GM12878 (cell line): ENCODE results near the gene METRN. TPM values are rescaled to one million over a fixed set of nuclear protein-coding genes. Genes with fewer than 3 reads are reported as not detected.

Experiments used
- ATAC-seq: fragments of 200-7000 bp; cut with Tn5 transposase; 3 replicates; pipeline ENCODE4 v1.9.1; 2020; ENCODE audit warnings: mild to moderate bottlenecking, moderate library complexity
- BruUV-seq: library from RNA; stranded (reverse); fragments of 400-500 nt; replicated peaks from 2 replicates; lab custom pipeline; 2021; lab: Mats Ljungman, UMichigan
- CTCF ChIA-PET: fragments of 300-600 bp; sonication (Branson Sonifier 250); formaldehyde crosslinking; extraction: SDS; loops from one replicate; lab custom pipeline; 2021; ENCODE audit warnings: inconsistent platforms; lab: Yijun Ruan, JAX
- POLR2A ChIA-PET: fragments of 350-600 bp; formaldehyde crosslinking; extraction: SDS; loops from one replicate; lab custom pipeline; 2021; ENCODE audit warnings: inconsistent platforms; lab: Charles Lee
- RAD21 ChIA-PET: fragments of 300-600 bp; sonication (Branson Sonifier 250); formaldehyde crosslinking; loops from one replicate; lab custom pipeline; 2023; ENCODE audit warnings: antibody characterized with exemption; ENCODE audit not compliant: unreplicated experiment; lab: Charles Lee
- SMC1A ChIA-PET: fragments of 300-600 bp; sonication (Branson Sonifier 250); formaldehyde crosslinking; loops from one replicate; lab custom pipeline; 2023; ENCODE audit not compliant: unreplicated experiment, uncharacterized antibody; lab: Charles Lee
- DNase-seq: peaks from one replicate; pipeline ENCODE4 v3.0.0-alpha.2; 2011; ENCODE audit warnings: low read depth, low spot score
- FAIRE-seq: peaks from 3 replicates; lab custom pipeline; 2011; peaks lifted over from hg19 to GRCh38; lab: Jason Lieb, UNC
- H2AFZ ChIP-seq: 2 replicates; pipeline ENCODE4 v1.6.0; 2011; ENCODE audit warnings: low read depth, low read length, control low read depth; ENCODE audit not compliant: control insufficient read depth
- H3K27ac ChIP-seq: 2 replicates; pipeline ENCODE4 v1.5.1; 2011; ENCODE audit warnings: control low read depth; ENCODE audit not compliant: control insufficient read depth, insufficient read depth
- H3K27me3 ChIP-seq, 2 experiments: replicated peaks in 1 of 2; 2 replicates each; pipeline versions ENCODE4 v1.6.0 to v1.6.1; 2011; ENCODE audit warnings: low read length in 1 of 2; ENCODE audit not compliant: control insufficient read depth in 2 of 2, insufficient read depth in 2 of 2
- H3K36me3 ChIP-seq, 2 experiments: 2 replicates each; pipeline ENCODE4 v1.5.1; 2011; ENCODE audit warnings: low read length in 1 of 2; ENCODE audit not compliant: control insufficient read depth in 2 of 2, insufficient read depth in 2 of 2
- H3K4me1 ChIP-seq: 2 replicates; pipeline ENCODE4 v1.6.1; 2011; ENCODE audit warnings: mild to moderate bottlenecking, low read length, moderate library complexity, mixed read lengths; ENCODE audit not compliant: control insufficient read depth, insufficient read depth
- H3K4me2 ChIP-seq: 2 replicates; pipeline ENCODE4 v1.6.0; 2011; ENCODE audit warnings: control low read depth; ENCODE audit not compliant: control insufficient read depth, insufficient read depth
- H3K4me3 ChIP-seq: fragments of 200-600 bp; sonication (generic); 2 replicates; pipeline ENCODE4 v1.5.1; 2016
- H3K79me2 ChIP-seq: 2 replicates; pipeline ENCODE4 v1.6.0; 2011; ENCODE audit warnings: low read length; ENCODE audit not compliant: control insufficient read depth, insufficient read depth
- H3K9ac ChIP-seq: 2 replicates; pipeline ENCODE4 v1.8.0; 2011; ENCODE audit warnings: low read length, control low read depth, mixed read lengths; ENCODE audit not compliant: control insufficient read depth, insufficient read depth
- H3K9me3 ChIP-seq: replicated peaks from 3 replicates; pipeline ENCODE4 v1.5.1; 2011; ENCODE audit warnings: mild to moderate bottlenecking, low read length; ENCODE audit not compliant: control insufficient read depth, insufficient read depth
- H4K20me1 ChIP-seq: 2 replicates; pipeline ENCODE4 v1.6.0; 2011; ENCODE audit not compliant: control insufficient read depth, insufficient read depth
- ATF7 ChIP-seq: fragments of 450-650 bp; IDR thresholded peaks from 2 replicates; pipeline ENCODE4 v1.6.1; 2016; ENCODE audit warnings: low read depth, mild to moderate bottlenecking
- BHLHE40 ChIP-seq, 2 experiments: fragments of 450-650 bp in 1 of 2; IDR thresholded peaks; 2 replicates each; pipeline ENCODE4 v1.6.1; 2011 to 2017; ENCODE audit warnings: low read depth in 2 of 2, borderline replicate concordance in 1 of 2, improper control_type of control experiment in 1 of 2, low read length in 1 of 2, mild to moderate bottlenecking in 1 of 2
- EGR1 ChIP-seq, 2 experiments: IDR thresholded peaks; 1 replicate in 1 of 2; 2 replicates in 1 of 2; pipeline ENCODE4 v1.6.1; 2011 to 2012; ENCODE audit warnings: low read depth in 2 of 2, low read length in 2 of 2, borderline replicate concordance in 1 of 2, mild to moderate bottlenecking in 1 of 2, moderate library complexity in 1 of 2
- IKZF1 ChIP-seq: fragments of 450-650 bp; conservative IDR thresholded peaks from 2 replicates; pipeline ENCODE4 v1.6.1; 2017; ENCODE audit warnings: antibody characterized with exemption, mild to moderate bottlenecking
- NFIC ChIP-seq: IDR thresholded peaks from 2 replicates; pipeline ENCODE4 v1.6.1; 2012; ENCODE audit warnings: low read depth, mild to moderate bottlenecking, inconsistent platforms, low read length, moderate library complexity
- NR2C2 ChIP-seq: IDR thresholded peaks from 2 replicates; pipeline ENCODE4 v1.6.1; 2011; ENCODE audit warnings: borderline replicate concordance, low read depth; ENCODE audit not compliant: control insufficient read depth, insufficient read length
- NR2F1 ChIP-seq: fragments of 450-650 bp; conservative IDR thresholded peaks from 2 replicates; pipeline ENCODE4 v1.6.1; 2017; ENCODE audit warnings: mild to moderate bottlenecking
- RFX5 ChIP-seq: IDR thresholded peaks from 2 replicates; pipeline ENCODE4 v1.6.1; 2011; ENCODE audit warnings: low read depth, low read length, improper control_type of control experiment
- STAT1 ChIP-seq: fragments of 450-650 bp; conservative IDR thresholded peaks from 2 replicates; pipeline ENCODE4 v1.6.1; 2014; ENCODE audit warnings: antibody characterized with exemption, mild to moderate bottlenecking
- STAT3 ChIP-seq: IDR thresholded peaks from 2 replicates; pipeline ENCODE4 v1.6.1; 2011; ENCODE audit warnings: low read depth, low read length, improper control_type of control experiment
- SUZ12 ChIP-seq: fragments of 200-600 bp; sonication (generic); IDR thresholded peaks from one replicate; pipeline ENCODE4 v1.6.1; 2018; ENCODE audit warnings: antibody characterized with exemption, mild to moderate bottlenecking; ENCODE audit not compliant: unreplicated experiment
- YY1 ChIP-seq: IDR thresholded peaks from 2 replicates; pipeline ENCODE4 v1.6.1; 2011; ENCODE audit warnings: low read depth, mild to moderate bottlenecking, low read length
- WGBS: methylation state at CpG from one replicate; pipeline ENCODE4 v1.1.6; 2016; ENCODE audit warnings: low lambda C conversion rate; ENCODE audit not compliant: insufficient replicate concordance, insufficient coverage; ENCODE audit errors: missing lambda C conversion rate; 5-methylcytosine and 5-hydroxymethylcytosine counted together
- in situ Hi-C: fragments of 300-500 bp; cut with MboI; formaldehyde crosslinking; loops from 9 replicates; pipeline ENCODE4 v1.14.3; 2018; ENCODE audit warnings: mixed read lengths
- intact Hi-C: fragments of 100-400 bp; cut with micrococcal nuclease; formaldehyde crosslinking; loops from one replicate; pipeline ENCODE4 v1.14.2; 2022; ENCODE audit not compliant: unreplicated experiment
- polyA plus RNA-seq, 11 experiments: library from polyadenylated mRNA; depleted of rRNA in 4 of 11; unstranded in 6 of 11; stranded (reverse) in 5 of 11; fragments of >200 nt; fragmentation: Nextera tagmentation in 4 of 11; fragmentation: Illumina TruSeq in 1 of 11; extraction: Ambion mirVana in 4 of 11; extraction: Trizol in 1 of 11; gene quantifications; 1 replicate in 1 of 11; 2 replicates in 10 of 11; pipeline versions ENCODE4 v1.2.1 to v1.2.3, GENCODE V29; 2011 to 2016; ENCODE audit warnings: inconsistent platforms in 2 of 11, missing spikeins in 2 of 11, low read depth in 1 of 11
- total RNA-seq, 4 experiments: library from RNA; depleted of rRNA in 3 of 4; stranded (reverse); fragments of >200 nt in 3 of 4; fragmentation: Illumina TruSeq in 1 of 4; extraction: Trizol in 1 of 4; gene quantifications; 2 replicates each; pipeline versions ENCODE4 v1.2.1 to v1.2.3, GENCODE V29; 2013 to 2021
- TF ChIP-seq, protein P1 (sequence below): fragments of 450-650 bp; IDR thresholded peaks from 2 replicates; pipeline ENCODE4 v1.6.1; 2017; ENCODE audit warnings: mild to moderate bottlenecking, low read depth, inconsistent platforms; ENCODE audit not compliant: poor library complexity, severe bottlenecking
- TF ChIP-seq, protein P2 (sequence below): fragments of 450-650 bp; IDR thresholded peaks from 2 replicates; pipeline ENCODE4 v1.6.1; 2014; ENCODE audit warnings: mild to moderate bottlenecking

Gene METRN
- total and polyA plus RNA-seq, 10 of the 15 experiments (the other 5 are each of a cell fraction or from before 2014, with no cell fraction given) = 0.11 to 12.8 (median 1.1) TPM; not detected in 1

DNA sequence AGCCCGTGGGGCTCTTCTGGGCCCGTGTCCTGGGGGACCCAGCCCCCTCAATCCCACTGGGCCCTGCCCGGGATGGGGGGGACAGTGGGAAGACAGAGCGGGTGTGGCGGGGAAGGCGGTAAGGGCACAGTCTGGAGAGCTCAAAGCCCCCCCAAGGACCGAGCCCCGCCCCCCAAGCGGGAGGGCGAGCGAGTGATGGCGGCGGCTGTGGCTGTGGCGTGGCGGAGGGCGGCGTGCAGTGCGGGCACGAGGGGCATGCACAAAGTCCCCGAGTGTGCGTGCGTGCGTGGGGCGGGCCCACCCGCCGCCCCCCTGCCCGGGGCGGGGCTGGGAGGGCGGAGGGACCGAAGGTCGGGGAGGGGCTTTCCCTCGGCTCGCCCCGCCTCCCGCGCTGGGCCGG, 21.2 kb upstream of the METRN start:
- Histone ChIP-seq H3K79me2 (peaks cover 9% of the 10 kb centered on the region), H3K36me3 (no peaks in the 10 kb centered on the region), H3K9me3 (no peaks in the 10 kb centered on the region; the same call in 2 of the 3 replicates), H3K4me2 (no peak overlapping the region; the same call in 1 of the 2 replicates), H3K4me3 (no peak overlapping the region), H4K20me1 (no peaks in the 10 kb centered on the region), H3K9ac (no peak overlapping the region), H3K4me1 (peaks cover 12% of the 10 kb centered on the region), H3K27me3 (peaks cover 2 to 6% of the 10 kb centered on the region in 2 experiments; a peak in 3 of 4 replicates), H3K27ac (no peak overlapping the region), H2AFZ (no peak overlapping the region)
- RAD21 ChIA-PET = no interaction called here
- TF ChIP-seq RFX5 (no peak), BHLHE40 (IDR thresholded peaks at IDR 0.05; ENCODE audit: borderline replicate concordance in 1 of 2, low read depth in 2 of 2, low read length in 1 of 2) (peak in 1 of 2 experiments; percentile 86; a peak in 2 of 4 replicates), YY1 (no peak)
- intact Hi-C loops (no loop called here), in situ Hi-C loops (no loop called here)
- DNase-seq = no peak
- ATAC-seq = no peak
- POLR2A ChIA-PET = interaction anchor here (0.6 to 2.0 kb wide), 2 partner anchors 22 to 194 kb away, joined by 4 to 7 read pairs; partner anchors contain the start of gene METRN
- 5% methylated on average over 18 of the region's 37 CpGs for WGBS
- no peak for FAIRE-seq
- CTCF ChIA-PET = no interaction called here
- SMC1A ChIA-PET = no interaction called here
- BruUV-seq = no TSS peak

DNA sequence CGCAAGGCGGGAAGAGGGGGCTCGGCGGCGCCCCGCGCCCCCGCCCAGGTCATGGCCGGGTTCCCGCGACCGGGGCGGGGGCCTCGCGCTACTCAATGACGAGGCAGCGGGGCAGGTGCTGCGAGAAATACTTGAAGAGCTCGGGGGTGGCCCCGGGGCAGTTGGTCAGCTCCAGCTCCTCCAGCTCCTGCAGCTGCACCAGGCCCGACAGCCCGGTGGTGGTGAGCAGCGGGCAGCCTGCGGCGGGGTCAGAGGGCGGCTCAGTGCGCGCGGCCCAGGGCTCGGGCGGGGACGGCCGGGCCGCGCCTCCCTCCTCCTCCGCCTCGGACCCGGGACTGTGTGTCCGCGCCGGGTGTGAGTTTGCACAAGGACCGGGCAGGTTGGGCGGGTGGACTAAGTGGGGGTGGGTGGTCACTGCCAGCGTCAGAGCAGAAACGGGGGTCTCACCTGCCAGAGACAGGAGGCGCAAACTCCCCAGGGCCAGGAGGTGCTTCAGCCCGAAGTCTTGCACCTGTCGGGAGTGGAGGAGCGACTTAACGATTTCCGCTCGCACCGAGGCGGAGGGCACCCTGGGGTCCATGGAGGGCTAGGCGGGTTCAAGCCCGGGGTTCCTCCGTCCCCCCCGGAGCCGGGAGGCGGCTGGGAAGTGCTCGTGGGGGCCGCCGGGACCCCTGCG, 20.6 kb upstream of the METRN start:
- H3K4me2 ChIP-seq = peak overlapping the region; percentile 89
- no peak overlapping the region for H3K27ac ChIP-seq
- H2AFZ ChIP-seq = no peak overlapping the region
- CTCF ChIA-PET = no interaction called here
- no peak for FAIRE-seq
- intact Hi-C loops (no loop called here), in situ Hi-C loops (no loop called here)
- no peak for DNase-seq
- 30% methylated on average over 53 of the region's 64 CpGs for whole genome bisulfite sequencing
- H4K20me1 ChIP-seq = no peaks in the 10 kb centered on the region
- H3K9me3 ChIP-seq = no peaks in the 10 kb centered on the region; the same call in 2 of the 3 replicates
- no peak overlapping the region for H3K4me3 ChIP-seq
- H3K9ac ChIP-seq = no peak overlapping the region
- BruUV-seq = no TSS peak
- SMC1A ChIA-PET = no interaction called here
- H3K4me1 ChIP-seq = peaks cover 10% of the 10 kb centered on the region
- peak; percentile 6; the same call in 1 of the 3 replicates for ATAC-seq
- peaks cover 8% of the 10 kb centered on the region for H3K79me2 ChIP-seq
- POLR2A ChIA-PET = interaction anchor here (0.7 to 2.0 kb wide), 3 partner anchors 21 to 42 kb away, joined by 3 to 7 read pairs (median 4); partner anchors contain the start of genes HAGHL and METRN
- peaks cover 2 to 6% of the 10 kb centered on the region in 2 experiments; a peak in 3 of 4 replicates for H3K27me3 ChIP-seq
- H3K36me3 ChIP-seq = no peaks in the 10 kb centered on the region
- RAD21 ChIA-PET = no interaction called here
- TF ChIP-seq STAT3 = no peak
- TF ChIP-seq NR2F1 = peak; percentile 74
- no peak for TF ChIP-seq NFIC
- TF ChIP-seq, protein P1, sequence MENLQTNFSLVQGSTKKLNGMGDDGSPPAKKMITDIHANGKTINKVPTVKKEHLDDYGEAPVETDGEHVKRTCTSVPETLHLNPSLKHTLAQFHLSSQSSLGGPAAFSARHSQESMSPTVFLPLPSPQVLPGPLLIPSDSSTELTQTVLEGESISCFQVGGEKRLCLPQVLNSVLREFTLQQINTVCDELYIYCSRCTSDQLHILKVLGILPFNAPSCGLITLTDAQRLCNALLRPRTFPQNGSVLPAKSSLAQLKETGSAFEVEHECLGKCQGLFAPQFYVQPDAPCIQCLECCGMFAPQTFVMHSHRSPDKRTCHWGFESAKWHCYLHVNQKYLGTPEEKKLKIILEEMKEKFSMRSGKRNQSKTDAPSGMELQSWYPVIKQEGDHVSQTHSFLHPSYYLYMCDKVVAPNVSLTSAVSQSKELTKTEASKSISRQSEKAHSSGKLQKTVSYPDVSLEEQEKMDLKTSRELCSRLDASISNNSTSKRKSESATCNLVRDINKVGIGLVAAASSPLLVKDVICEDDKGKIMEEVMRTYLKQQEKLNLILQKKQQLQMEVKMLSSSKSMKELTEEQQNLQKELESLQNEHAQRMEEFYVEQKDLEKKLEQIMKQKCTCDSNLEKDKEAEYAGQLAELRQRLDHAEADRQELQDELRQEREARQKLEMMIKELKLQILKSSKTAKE = no peak
- TF ChIP-seq, protein P2, sequence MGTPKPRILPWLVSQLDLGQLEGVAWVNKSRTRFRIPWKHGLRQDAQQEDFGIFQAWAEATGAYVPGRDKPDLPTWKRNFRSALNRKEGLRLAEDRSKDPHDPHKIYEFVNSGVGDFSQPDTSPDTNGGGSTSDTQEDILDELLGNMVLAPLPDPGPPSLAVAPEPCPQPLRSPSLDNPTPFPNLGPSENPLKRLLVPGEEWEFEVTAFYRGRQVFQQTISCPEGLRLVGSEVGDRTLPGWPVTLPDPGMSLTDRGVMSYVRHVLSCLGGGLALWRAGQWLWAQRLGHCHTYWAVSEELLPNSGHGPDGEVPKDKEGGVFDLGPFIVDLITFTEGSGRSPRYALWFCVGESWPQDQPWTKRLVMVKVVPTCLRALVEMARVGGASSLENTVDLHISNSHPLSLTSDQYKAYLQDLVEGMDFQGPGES = no peak
- peak; percentile 50 for TF ChIP-seq SUZ12
- no peak; a peak in 1 of 3 replicates for TF ChIP-seq EGR1 (IDR thresholded peaks at IDR 0.05; ENCODE audit: borderline replicate concordance in 1 of 2, low read depth in 2 of 2, low read length in 2 of 2)
- TF ChIP-seq NR2C2 = no peak
- TF ChIP-seq ATF7 = no peak
- no peak for TF ChIP-seq STAT1
- no peak; the same call in 1 of the 2 replicates for TF ChIP-seq IKZF1
